ENCODE data around the gene ENTPD7.

ENTPD7 gene

GRCh38 chr10:99667108-99667751, 7.9 kb downstream of the ENTPD7 start:
- Histone ChIP-seq H3K4me3 (IDR thresholded peaks at IDR 0.05; ENCODE audit: insufficient read depth, low read depth, low read length) (no peak overlapping the region), H3K27ac (no peak overlapping the region), H3K4me1 (ENCODE audit: low read depth, poor library complexity, severe bottlenecking) (no peaks in the 10 kb centered on the region), H2AFZ (ENCODE audit: low read depth) (no peak overlapping the region), H3K36me3 (ENCODE audit: insufficient read depth) (no peaks in the 10 kb centered on the region), H3K4me2 (no peak overlapping the region), H3K9ac (no peak overlapping the region), H4K20me1 (ENCODE audit: insufficient read depth) (no peaks in the 10 kb centered on the region), H3K27me3 (ENCODE audit: insufficient read depth, low read depth) (no peaks in the 10 kb centered on the region), H3K79me2 (ENCODE audit: insufficient read depth, low read depth) (no peaks in the 10 kb centered on the region)
- TF ChIP-seq CTCF (conservative IDR thresholded peaks at IDR 0.05; ENCODE audit: low read depth, low read length) = no peak

- H3K4me1 ChIP-seq (ENCODE audit: low read depth, poor library complexity, severe bottlenecking) = peaks cover under 1% of the 10 kb centered on the region
- TF ChIP-seq CTCF (conservative IDR thresholded peaks at IDR 0.05; ENCODE audit: low read depth, low read length) = no peak
- no peak overlapping the region for H3K4me2 ChIP-seq
- no peak overlapping the region for H3K4me3 ChIP-seq (IDR thresholded peaks at IDR 0.05; ENCODE audit: insufficient read depth, low read depth, low read length)
- no peaks in the 10 kb centered on the region for H4K20me1 ChIP-seq (ENCODE audit: insufficient read depth)
- H3K27ac ChIP-seq = no peak overlapping the region
- H2AFZ ChIP-seq (ENCODE audit: low read depth) = no peak overlapping the region
- H3K27me3 ChIP-seq (ENCODE audit: insufficient read depth, low read depth) = no peaks in the 10 kb centered on the region
- H3K9ac ChIP-seq = no peak overlapping the region
- no peaks in the 10 kb centered on the region for H3K79me2 ChIP-seq (ENCODE audit: insufficient read depth, low read depth)
- no peaks in the 10 kb centered on the region for H3K36me3 ChIP-seq (ENCODE audit: insufficient read depth)
These were observed 12.1 kb downstream of the ENTPD7 start for GRCh38 chr10:99671386-99671785.

- no peak overlapping the region for H3K4me2 ChIP-seq
These were observed 13.6 kb downstream of the ENTPD7 start for GRCh38 chr10:99672884-99673283.

GRCh38 chr10:99673492-99673891, 14.2 kb downstream of the ENTPD7 start:
- no peak overlapping the region for H3K4me3 ChIP-seq (IDR thresholded peaks at IDR 0.05; ENCODE audit: insufficient read depth, low read depth, low read length)
- H3K4me2 ChIP-seq = no peak overlapping the region
- H4K20me1 ChIP-seq (ENCODE audit: insufficient read depth) = no peaks in the 10 kb centered on the region
- no peak overlapping the region for H3K27ac ChIP-seq
- no peaks in the 10 kb centered on the region for H3K79me2 ChIP-seq (ENCODE audit: insufficient read depth, low read depth)
- H3K27me3 ChIP-seq (ENCODE audit: insufficient read depth, low read depth) = no peaks in the 10 kb centered on the region
- peaks cover 7% of the 10 kb centered on the region for H3K4me1 ChIP-seq (ENCODE audit: low read depth, poor library complexity, severe bottlenecking)
- no peak overlapping the region for H3K9ac ChIP-seq
- TF ChIP-seq CTCF (conservative IDR thresholded peaks at IDR 0.05; ENCODE audit: low read depth, low read length) = no peak
- no peaks in the 10 kb centered on the region for H3K36me3 ChIP-seq (ENCODE audit: insufficient read depth)
- H2AFZ ChIP-seq (ENCODE audit: low read depth) = no peak overlapping the region

More at GRCh38 chr10:99672884-99673283, 13.6 kb downstream of the ENTPD7 start:
- H2AFZ ChIP-seq (ENCODE audit: low read depth) = no peak overlapping the region
- no peak overlapping the region for H3K9ac ChIP-seq
- TF ChIP-seq CTCF (conservative IDR thresholded peaks at IDR 0.05; ENCODE audit: low read depth, low read length) = no peak
- no peaks in the 10 kb centered on the region for H3K27me3 ChIP-seq (ENCODE audit: insufficient read depth, low read depth)
- H3K27ac ChIP-seq = no peak overlapping the region
- no peaks in the 10 kb centered on the region for H3K79me2 ChIP-seq (ENCODE audit: insufficient read depth, low read depth)
- H3K4me1 ChIP-seq (ENCODE audit: low read depth, poor library complexity, severe bottlenecking) = peaks cover 7% of the 10 kb centered on the region
- H4K20me1 ChIP-seq (ENCODE audit: insufficient read depth) = no peaks in the 10 kb centered on the region
- H3K4me3 ChIP-seq (IDR thresholded peaks at IDR 0.05; ENCODE audit: insufficient read depth, low read depth, low read length) = no peak overlapping the region
- H3K36me3 ChIP-seq (ENCODE audit: insufficient read depth) = no peaks in the 10 kb centered on the region
